Activated naive CD4-positive, alpha-beta T cell treated with anti-CD3 and anti-CD28 coated beads, Interleukin-2, amount 50 U/mL, for 24 hours (primary cell): ENCODE results near the gene PLD1.

Experiments used
- H3K27ac Mint-ChIP-seq: one replicate; pipeline ENCODE4 v1.8.0; 2021; ENCODE audit warnings: mild to moderate bottlenecking, mixed read lengths
- H3K27me3 Mint-ChIP-seq: one replicate; pipeline ENCODE4 v1.8.0; 2021; ENCODE audit warnings: mixed read lengths
- H3K36me3 Mint-ChIP-seq: one replicate; pipeline ENCODE4 v1.8.0; 2021; ENCODE audit warnings: mixed read lengths
- H3K4me1 Mint-ChIP-seq: one replicate; pipeline ENCODE4 v1.8.0; 2021; ENCODE audit warnings: mixed read lengths
- H3K4me3 Mint-ChIP-seq: one replicate; pipeline ENCODE4 v1.8.0; 2021; ENCODE audit warnings: mild to moderate bottlenecking, mixed read lengths
- H3K9me3 Mint-ChIP-seq: one replicate; pipeline ENCODE4 v1.8.0; 2021; ENCODE audit warnings: mixed read lengths

Gene PLD1

GRCh38 chr3:171777596-171777995, 32.7 kb downstream of the PLD1 start:
- no peaks in the 10 kb centered on the region for H3K36me3 Mint-ChIP-seq
- peaks cover under 1% of the 10 kb centered on the region for H3K4me1 Mint-ChIP-seq
- H3K27ac Mint-ChIP-seq: no peak overlapping the region
- H3K27me3 Mint-ChIP-seq: peaks cover 6% of the 10 kb centered on the region
- H3K4me3 Mint-ChIP-seq: no peak overlapping the region
- no peaks in the 10 kb centered on the region for H3K9me3 Mint-ChIP-seq

- Mint-ChIP-seq H3K4me3 (no peak overlapping the region), H3K27me3 (peaks cover 6% of the 10 kb centered on the region), H3K9me3 (no peaks in the 10 kb centered on the region), H3K36me3 (no peaks in the 10 kb centered on the region), H3K4me1 (peaks cover 4% of the 10 kb centered on the region), H3K27ac (no peak overlapping the region)
Measured at GRCh38 chr3:171776839-171777583, 33.3 kb downstream of the PLD1 start.

GRCh38 chr3:171776411-171776810, 33.9 kb downstream of the PLD1 start:
- peaks cover 4% of the 10 kb centered on the region for H3K4me1 Mint-ChIP-seq
- H3K4me3 Mint-ChIP-seq: no peak overlapping the region
- no peaks in the 10 kb centered on the region for H3K9me3 Mint-ChIP-seq
- peaks cover 6% of the 10 kb centered on the region for H3K27me3 Mint-ChIP-seq
- no peak overlapping the region for H3K27ac Mint-ChIP-seq
- H3K36me3 Mint-ChIP-seq: no peaks in the 10 kb centered on the region

GRCh38 chr3:171775943-171776342, 34.3 kb downstream of the PLD1 start:
- Mint-ChIP-seq H3K27me3 (peaks cover 6% of the 10 kb centered on the region), H3K4me1 (peaks cover 4% of the 10 kb centered on the region), H3K9me3 (no peaks in the 10 kb centered on the region), H3K27ac (no peak overlapping the region), H3K36me3 (no peaks in the 10 kb centered on the region), H3K4me3 (no peak overlapping the region)

- Mint-ChIP-seq H3K9me3 (no peaks in the 10 kb centered on the region), H3K36me3 (no peaks in the 10 kb centered on the region), H3K4me3 (no peak overlapping the region), H3K27ac (no peak overlapping the region), H3K4me1 (peaks cover 4% of the 10 kb centered on the region), H3K27me3 (no peaks in the 10 kb centered on the region)
Measured at GRCh38 chr3:171774521-171774920, 35.8 kb downstream of the PLD1 start.

GRCh38 chr3:171772427-171773056, 37.7 kb downstream of the PLD1 start:
- no peaks in the 10 kb centered on the region for H3K36me3 Mint-ChIP-seq
- H3K27ac Mint-ChIP-seq: no peak overlapping the region
- H3K9me3 Mint-ChIP-seq: no peaks in the 10 kb centered on the region
- no peaks in the 10 kb centered on the region for H3K27me3 Mint-ChIP-seq
- peaks cover 4% of the 10 kb centered on the region for H3K4me1 Mint-ChIP-seq
- H3K4me3 Mint-ChIP-seq: no peak overlapping the region

GRCh38 chr3:171770689-171771620, 39.3 kb downstream of the PLD1 start:
- no peak overlapping the region for H3K4me3 Mint-ChIP-seq
- H3K36me3 Mint-ChIP-seq: no peaks in the 10 kb centered on the region
- no peaks in the 10 kb centered on the region for H3K9me3 Mint-ChIP-seq
- peaks cover 4% of the 10 kb centered on the region for H3K4me1 Mint-ChIP-seq
- H3K27ac Mint-ChIP-seq: no peak overlapping the region
- H3K27me3 Mint-ChIP-seq: no peaks in the 10 kb centered on the region

GRCh38 chr3:171769461-171769860, 40.8 kb downstream of the PLD1 start:
- peaks cover 4% of the 10 kb centered on the region for H3K4me1 Mint-ChIP-seq
- H3K27me3 Mint-ChIP-seq: peaks cover 2% of the 10 kb centered on the region
- no peak overlapping the region for H3K27ac Mint-ChIP-seq
- no peaks in the 10 kb centered on the region for H3K9me3 Mint-ChIP-seq
- no peak overlapping the region for H3K4me3 Mint-ChIP-seq
- H3K36me3 Mint-ChIP-seq: no peaks in the 10 kb centered on the region

GRCh38 chr3:171768986-171769385, 41.3 kb downstream of the PLD1 start:
- peaks cover 4% of the 10 kb centered on the region for H3K4me1 Mint-ChIP-seq
- H3K27ac Mint-ChIP-seq: peak overlapping the region; percentile 19
- H3K9me3 Mint-ChIP-seq: no peaks in the 10 kb centered on the region
- H3K36me3 Mint-ChIP-seq: no peaks in the 10 kb centered on the region
- H3K4me3 Mint-ChIP-seq: no peak overlapping the region
- peaks cover 4% of the 10 kb centered on the region for H3K27me3 Mint-ChIP-seq

- Mint-ChIP-seq H3K27ac (no peak overlapping the region), H3K36me3 (no peaks in the 10 kb centered on the region), H3K9me3 (no peaks in the 10 kb centered on the region), H3K27me3 (peaks cover 5% of the 10 kb centered on the region), H3K4me1 (peaks cover 4% of the 10 kb centered on the region), H3K4me3 (no peak overlapping the region)
Measured at GRCh38 chr3:171768281-171768900, 41.9 kb downstream of the PLD1 start.

- Mint-ChIP-seq H3K27me3 (peaks cover 8% of the 10 kb centered on the region), H3K4me3 (no peak overlapping the region), H3K9me3 (no peaks in the 10 kb centered on the region), H3K36me3 (no peaks in the 10 kb centered on the region), H3K4me1 (no peaks in the 10 kb centered on the region), H3K27ac (no peak overlapping the region)
Measured at GRCh38 chr3:171765511-171765887, 44.8 kb downstream of the PLD1 start.

- H3K27me3 Mint-ChIP-seq: peaks cover 12% of the 10 kb centered on the region
- H3K27ac Mint-ChIP-seq: no peak overlapping the region
- no peaks in the 10 kb centered on the region for H3K9me3 Mint-ChIP-seq
Measured at GRCh38 chr3:171763392-171763791, 46.9 kb downstream of the PLD1 start.

GRCh38 chr3:171760477-171760876, 49.8 kb downstream of the PLD1 start:
- Mint-ChIP-seq H3K36me3 (no peaks in the 10 kb centered on the region), H3K27ac (no peak overlapping the region), H3K9me3 (no peaks in the 10 kb centered on the region), H3K4me1 (no peaks in the 10 kb centered on the region), H3K27me3 (peaks cover 15% of the 10 kb centered on the region), H3K4me3 (no peak overlapping the region)

More at GRCh38 chr3:171763392-171763791, 46.9 kb downstream of the PLD1 start:
- Mint-ChIP-seq H3K4me1 (no peaks in the 10 kb centered on the region), H3K36me3 (no peaks in the 10 kb centered on the region), H3K4me3 (no peak overlapping the region)

GRCh38 chr3:171758109-171758508, 52.2 kb downstream of the PLD1 start:
- Mint-ChIP-seq H3K4me3 (no peak overlapping the region), H3K27me3 (peaks cover 10% of the 10 kb centered on the region), H3K9me3 (no peaks in the 10 kb centered on the region), H3K27ac (no peak overlapping the region), H3K36me3 (no peaks in the 10 kb centered on the region), H3K4me1 (no peaks in the 10 kb centered on the region)

- no peak overlapping the region for H3K4me3 Mint-ChIP-seq
- no peak overlapping the region for H3K27ac Mint-ChIP-seq
- no peaks in the 10 kb centered on the region for H3K4me1 Mint-ChIP-seq
- H3K27me3 Mint-ChIP-seq: peaks cover 10% of the 10 kb centered on the region
- H3K9me3 Mint-ChIP-seq: no peaks in the 10 kb centered on the region
- H3K36me3 Mint-ChIP-seq: no peaks in the 10 kb centered on the region
Measured at GRCh38 chr3:171757361-171758034, 52.8 kb downstream of the PLD1 start.
